Hematopoietic multipotent progenitor cell treated with erythropoietin and hydrocortisone succinate and interleukin-3 and kit ligand, for 15 days (in vitro differentiated cells): ENCODE measurements around the gene RPS3A.
A peak's percentile ranks its signal among the peaks of the same experiment; 100 is the strongest.
"Not testable (repeated sequence)": the region's sequence is repeated elsewhere in the genome, so short reads cannot be mapped to it uniquely, and the experiment has no call there.

Experiments
- DNase-seq: peaks from one replicate; pipeline ENCODE4 v3.0.0-alpha.2; 2015; ENCODE audit warnings: low spot score

The RPS3A gene

DNA sequence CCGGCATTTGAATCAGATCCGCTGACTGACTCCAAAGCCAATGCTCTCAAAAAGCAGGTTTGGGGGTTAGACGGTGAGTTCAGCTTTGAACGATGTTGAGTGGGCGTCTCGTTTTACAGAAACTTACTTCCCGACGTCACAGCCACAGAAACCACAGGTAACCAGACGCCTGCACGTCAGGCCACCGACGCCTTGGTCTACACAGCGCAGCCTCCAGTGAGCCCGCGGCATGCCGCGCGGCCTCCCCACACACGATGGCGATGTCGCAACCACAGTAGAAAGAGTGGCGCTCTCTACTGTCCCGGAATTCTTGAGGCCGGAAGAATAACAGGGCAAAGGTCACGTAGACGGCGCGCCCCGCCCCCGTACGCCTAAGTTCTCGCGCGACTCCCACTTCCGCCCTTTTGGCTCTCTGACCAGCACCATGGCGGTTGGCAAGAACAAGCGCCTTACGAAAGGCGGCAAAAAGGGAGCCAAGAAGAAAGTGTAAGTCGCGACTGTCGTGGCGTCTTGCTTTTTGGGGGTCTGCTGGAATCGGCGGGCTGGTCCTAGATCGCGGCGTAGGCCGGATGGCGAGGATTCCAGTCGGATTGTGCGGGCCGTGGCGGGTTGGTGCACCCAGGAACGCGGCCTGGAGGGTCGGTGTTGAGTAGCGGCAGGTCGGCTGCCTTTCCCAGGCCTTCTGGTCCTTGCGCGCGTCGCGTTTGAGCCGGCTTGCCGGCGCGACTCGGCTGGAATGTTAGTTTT is at the start of gene RPS3A:
Gene RPS3A, plus strand, starts transcription at position 400 of the 747 bp plus-strand sequence. Its CDS starts 25 bp downstream, at position 425.
- DNase-seq = peak; percentile 97

GRCh38 chr4:151052785-151053184 is 46.6 kb upstream of the RPS3A start:
- DNase-seq = no peak

- DNase-seq = no peak
Measured at GRCh38 chr4:151055539-151055938, 43.9 kb upstream of the RPS3A start.

DNA sequence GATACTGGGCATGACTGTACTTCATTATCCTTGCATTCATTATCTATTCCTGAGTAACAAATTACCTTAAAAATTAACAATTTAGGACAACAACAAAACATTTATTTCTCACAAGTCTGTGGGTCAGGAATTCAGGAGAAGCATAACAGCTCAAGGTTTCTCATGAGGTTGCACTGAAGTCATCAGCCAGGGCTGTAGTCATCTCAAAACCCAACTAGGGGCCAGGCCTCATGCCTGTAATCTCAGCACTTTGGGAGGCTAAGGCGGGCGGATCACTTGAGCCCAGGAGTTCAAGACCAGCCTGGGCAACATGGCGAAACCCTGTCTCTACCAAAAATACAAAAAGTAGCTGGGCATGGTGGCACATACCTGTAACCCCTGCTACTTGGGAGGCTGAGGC is 36.3 kb upstream of the RPS3A start:
- DNase-seq = not testable (repeated sequence)

GRCh38 chr4:151067316-151067970 is 32.0 kb upstream of the RPS3A start:
- DNase-seq = no peak

DNA sequence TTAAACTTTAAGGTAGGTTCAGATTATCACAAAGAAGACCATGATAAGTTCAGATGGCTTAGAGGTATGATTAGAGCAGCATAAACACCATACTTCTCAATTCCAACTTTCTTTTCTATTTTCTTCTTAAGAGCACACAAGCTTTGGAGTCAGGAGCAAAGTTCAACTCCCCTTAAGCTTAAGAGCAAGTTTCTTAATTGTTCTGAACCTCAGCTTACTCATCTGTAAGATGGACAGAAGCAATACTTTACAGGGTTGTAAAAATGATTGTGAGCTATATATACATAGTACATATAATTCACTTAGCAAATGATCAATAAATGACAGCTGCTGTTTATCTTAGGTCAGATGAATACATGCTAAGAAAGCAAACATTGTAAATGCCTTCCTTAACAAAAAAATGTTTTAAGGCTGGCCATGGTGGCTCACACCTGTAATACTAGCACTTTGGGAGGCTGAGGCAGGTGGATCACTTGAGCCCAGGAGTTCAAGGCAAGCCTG is 25.0 kb upstream of the RPS3A start:
- DNase-seq = no peak

- DNase-seq = not testable (repeated sequence)
Measured at GRCh38 chr4:151077978-151078377, 21.4 kb upstream of the RPS3A start.

GRCh38 chr4:151087467-151087866 is 12.0 kb upstream of the RPS3A start:
- DNase-seq = no peak

- DNase-seq = no peak
Measured at GRCh38 chr4:151091047-151091446, 8.4 kb upstream of the RPS3A start.

DNA sequence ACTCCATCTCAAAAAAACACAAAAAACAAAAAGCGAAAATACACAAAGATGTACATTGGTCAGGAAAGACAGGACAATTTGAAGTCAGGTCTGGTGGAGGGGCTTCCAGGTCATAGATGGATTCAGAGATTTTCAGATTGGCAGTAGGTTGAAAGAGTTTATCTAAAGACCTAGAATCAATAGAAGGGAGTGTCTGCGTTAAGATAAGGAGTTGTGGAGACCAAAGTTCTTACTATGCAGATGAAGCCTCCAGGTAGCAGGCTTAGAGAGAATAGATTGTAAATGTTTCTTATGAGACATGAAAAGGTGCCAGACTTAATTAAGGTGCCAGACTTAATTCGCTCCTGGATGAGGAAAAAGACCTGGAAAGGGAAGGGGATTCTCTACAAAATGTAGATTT is 6.9 kb upstream of the RPS3A start:
- DNase-seq = no peak

GRCh38 chr4:151093203-151093602 is 6.2 kb upstream of the RPS3A start:
- no peak for DNase-seq

DNA sequence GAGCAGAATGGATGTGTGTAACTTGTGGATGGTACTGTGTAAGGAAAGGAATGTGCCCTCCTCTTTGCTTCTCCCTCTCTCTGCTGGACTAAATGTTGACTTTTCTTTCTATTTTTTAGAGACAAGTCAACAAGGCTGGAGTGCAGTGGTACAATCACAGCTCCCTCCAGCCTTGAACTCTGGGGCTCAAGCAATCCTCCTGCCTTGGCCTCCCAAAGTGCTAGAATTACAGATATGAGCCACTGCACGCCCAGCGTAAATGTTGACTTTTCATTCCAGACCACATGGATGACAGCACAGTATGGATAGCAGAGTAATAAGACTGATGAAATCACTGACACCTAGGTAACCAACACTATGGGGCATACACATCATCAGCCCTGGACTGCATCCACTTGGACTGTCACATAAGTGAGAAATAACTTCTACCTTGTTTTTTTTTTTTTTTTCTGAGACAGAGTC is 5.1 kb upstream of the RPS3A start:
- DNase-seq = no peak

GRCh38 chr4:151095142-151095541 is 4.3 kb upstream of the RPS3A start:
- DNase-seq = no peak

GRCh38 chr4:151097759-151098158 is 1.7 kb upstream of the RPS3A start:
- DNase-seq = no peak

GRCh38 chr4:151098979-151099228 is 524 bp upstream of the RPS3A start:
- no peak for DNase-seq

- DNase-seq = peak; percentile 36
Measured at GRCh38 chr4:151099976-151100417, 569 bp downstream of the RPS3A start.

DNA sequence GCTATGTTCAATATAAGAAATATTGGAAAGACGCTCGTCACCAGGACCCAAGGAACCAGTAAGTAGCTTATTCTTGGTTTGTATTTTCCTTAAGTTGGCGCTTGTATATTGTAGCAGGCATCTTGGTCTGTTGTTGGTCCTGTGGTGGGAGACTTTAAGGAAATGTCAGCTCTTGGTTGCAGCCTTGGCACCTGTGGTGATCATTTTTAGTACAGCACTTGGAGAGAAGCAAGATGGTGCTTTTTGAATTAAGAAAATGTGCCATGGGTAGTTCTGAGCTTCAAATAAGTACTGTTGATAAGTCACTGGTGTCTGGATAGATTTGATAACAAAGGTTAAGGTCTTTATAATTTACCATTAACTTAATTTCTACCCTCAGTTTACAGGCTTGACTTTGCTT is 1.1 kb downstream of the RPS3A start:
- peak; percentile 16 for DNase-seq

DNA sequence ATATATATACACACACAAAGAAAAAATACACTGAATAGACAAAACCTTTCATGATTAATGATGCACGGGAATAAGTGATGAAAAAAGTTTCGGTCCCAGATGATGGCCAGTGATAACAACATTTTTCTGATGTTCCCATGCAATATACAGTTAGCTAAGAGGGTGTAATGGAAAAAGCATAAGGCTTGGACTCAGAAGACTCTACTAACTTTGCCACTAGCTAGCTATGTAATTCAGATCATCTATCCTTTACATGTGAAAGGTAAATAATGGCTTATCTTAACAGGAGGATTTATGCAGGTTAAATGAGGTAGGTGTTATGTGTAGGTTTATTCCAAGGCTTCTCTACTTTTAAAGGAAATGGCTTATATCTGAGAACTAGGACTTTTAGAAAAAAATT is 4.3 kb downstream of the RPS3A start:
- DNase-seq = no peak

GRCh38 chr4:151104621-151105020 is 5.2 kb downstream of the RPS3A start:
- no peak for DNase-seq

- no peak for DNase-seq
Measured at GRCh38 chr4:151105454-151106032, 6.1 kb downstream of the RPS3A start.

GRCh38 chr4:151107063-151107462 is 7.6 kb downstream of the RPS3A start:
- DNase-seq = no peak

DNA sequence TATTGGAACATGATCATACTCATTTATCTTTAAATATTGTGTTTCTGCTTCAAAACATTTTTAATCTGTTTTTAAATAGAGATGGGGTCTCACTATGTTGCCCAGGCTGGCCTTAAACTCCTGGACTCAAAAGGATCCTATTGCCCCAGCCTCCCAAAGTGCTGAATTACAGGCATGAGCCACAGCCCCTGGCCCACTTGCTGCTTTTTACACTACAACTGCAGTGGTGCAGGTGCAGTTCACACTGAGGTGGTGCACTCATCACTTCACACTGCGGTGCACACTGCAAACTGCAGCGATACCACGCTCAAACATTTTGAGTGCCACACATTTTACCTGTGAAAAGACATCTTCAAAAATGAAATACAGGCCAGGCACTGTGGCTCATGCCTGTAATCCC is 10.8 kb downstream of the RPS3A start:
- no peak for DNase-seq

DNA sequence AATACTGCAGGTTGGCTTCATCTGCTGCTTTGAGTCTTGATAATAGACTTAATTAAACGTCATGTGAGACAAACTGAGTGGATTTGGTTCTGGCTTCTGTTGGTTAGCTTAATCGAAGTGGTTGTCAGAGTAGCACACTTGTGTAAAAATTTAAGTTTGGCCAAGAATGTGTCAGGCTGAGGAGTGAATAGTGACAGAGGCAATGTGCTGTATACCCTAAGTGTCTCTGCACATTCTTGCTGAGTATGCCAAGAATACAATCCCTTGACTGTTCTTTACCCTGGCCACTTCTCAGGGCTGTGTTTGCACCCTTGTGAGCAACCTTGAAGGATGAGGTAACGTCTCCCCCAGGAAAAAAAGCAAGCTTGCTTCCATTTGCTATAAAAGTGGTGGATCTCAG is 14.9 kb downstream of the RPS3A start:
- DNase-seq = no peak
